CD4-positive, alpha-beta T cell treated with Interleukin-12 subunit alpha and Interleukin-12 subunit beta, for 1 hour (primary cell): ENCODE measurements around the gene KLK10.
"Not testable (repeated sequence)": the region's sequence is repeated elsewhere in the genome, so short reads cannot be mapped to it uniquely, and the experiment has no call there.

Experiments
- DNase-seq: peaks from one replicate; pipeline ENCODE4 v3.0.0-alpha.2; 2020

KLK10 gene

GRCh38 chr19:51000981-51001380 is 18.5 kb downstream of the KLK10 start:
- DNase-seq, result no peak

- no peak for DNase-seq
Observed at GRCh38 chr19:51000426-51000825, 19.1 kb downstream of the KLK10 start.

- DNase-seq, result no peak
Observed at GRCh38 chr19:50998686-50999085, 20.8 kb downstream of the KLK10 start.

GRCh38 chr19:50998061-50998460 is 21.4 kb downstream of the KLK10 start:
- no peak for DNase-seq

- no peak for DNase-seq
Observed at GRCh38 chr19:50994129-50994528, 25.4 kb downstream of the KLK10 start.

- DNase-seq, result no peak
Observed at GRCh38 chr19:50992666-50993035, 26.9 kb downstream of the KLK10 start.

GRCh38 chr19:50984416-50984815 is 35.1 kb downstream of the KLK10 start:
- not testable (repeated sequence) for DNase-seq

- no peak for DNase-seq
Observed at GRCh38 chr19:50983625-50984292, 35.8 kb downstream of the KLK10 start, which contains the start of gene KLK7. Gene KLK7, minus strand, starts transcription at chr19:50983917. Its CDS starts 1,518 bp downstream, at chr19:50982399.

GRCh38 chr19:50982186-50982585 is 37.3 kb downstream of the KLK10 start:
- DNase-seq, result no peak

GRCh38 chr19:50981587-50982146 is 37.8 kb downstream of the KLK10 start:
- no peak for DNase-seq

- no peak for DNase-seq
Observed at GRCh38 chr19:50980208-50980607, 39.3 kb downstream of the KLK10 start.

- DNase-seq, result no peak
Observed at GRCh38 chr19:50979758-50980157, 39.8 kb downstream of the KLK10 start.

- no peak for DNase-seq
Observed at GRCh38 chr19:50978772-50979390, 40.6 kb downstream of the KLK10 start.

- no peak for DNase-seq
Observed at GRCh38 chr19:50977626-50978025, 41.9 kb downstream of the KLK10 start.

- DNase-seq, result no peak
Observed at GRCh38 chr19:50975766-50976165, 43.7 kb downstream of the KLK10 start.

- no peak for DNase-seq
Observed at GRCh38 chr19:50974702-50975556, 44.6 kb downstream of the KLK10 start.

GRCh38 chr19:50972795-50973376 is 46.6 kb downstream of the KLK10 start:
- no peak for DNase-seq

GRCh38 chr19:50969810-50970209 is 49.7 kb downstream of the KLK10 start:
- DNase-seq, result not testable (repeated sequence)

- DNase-seq, result no peak
Observed at GRCh38 chr19:50969413-50969760, 50.1 kb downstream of the KLK10 start, which contains the start of gene KLK6. Gene KLK6, minus strand, starts transcription at chr19:50969591. Its CDS starts 1,487 bp downstream, at chr19:50968104.

- no peak for DNase-seq
Observed at GRCh38 chr19:50968716-50969412, 50.6 kb downstream of the KLK10 start.

- DNase-seq, result no peak
Observed at GRCh38 chr19:50967929-50968715, 51.4 kb downstream of the KLK10 start.

- no peak for DNase-seq
Observed at GRCh38 chr19:50964266-50964665, 55.2 kb downstream of the KLK10 start.
